K562 (cell line): ENCODE results near the gene PTTG1IP. TPM values are rescaled to one million over a fixed set of nuclear protein-coding genes. Genes with fewer than 3 reads are reported as not detected.
A peak's percentile ranks its signal among the peaks of the same experiment; 100 is the strongest.

Experiments used
- ARNT ChIP-seq, 2 experiments: fragments of 450-650 bp; IDR thresholded peaks; 2 replicates each; pipeline ENCODE4 v1.6.1; 2016; ENCODE audit warnings: mild to moderate bottlenecking in 1 of 2
- BDP1 ChIP-seq: IDR thresholded peaks from 3 replicates; pipeline ENCODE4 v1.6.1; 2011; ENCODE audit not compliant: insufficient read length, insufficient read depth
- DPF2 ChIP-seq: fragments of 450-650 bp; IDR thresholded peaks from 2 replicates; pipeline ENCODE4 v1.6.1; 2016
- FUS ChIP-seq: fragments of 200-400 bp; formaldehyde crosslinking; optimal IDR thresholded peaks from 2 replicates; pipeline ENCODE3; 2017; ENCODE audit warnings: low read depth, low read length
- HEY1 ChIP-seq: fragments of 250-450 bp; sonication (Bioruptor Pico); IDR thresholded peaks from 2 replicates; pipeline ENCODE4 v1.5.0; 2020; ENCODE audit warnings: mild to moderate bottlenecking, moderate library complexity, borderline replicate concordance
- HIVEP1 ChIP-seq: fragments of 250-450 bp; sonication (Bioruptor Pico); IDR thresholded peaks from 2 replicates; pipeline ENCODE4 v1.4.0; 2020; ENCODE audit warnings: mild to moderate bottlenecking
- HNRNPL ChIP-seq: fragments of 200-400 bp; formaldehyde crosslinking; IDR thresholded peaks from 2 replicates; pipeline ENCODE4 v1.6.1; 2017; ENCODE audit warnings: low read depth, mild to moderate bottlenecking, low read length
- JUND ChIP-seq, 2 experiments: IDR thresholded peaks; 2 replicates in 1 of 2; 3 replicates in 1 of 2; pipeline ENCODE4 v1.6.1; 2011; ENCODE audit warnings: borderline replicate concordance in 2 of 2, low read depth in 2 of 2, low read length in 2 of 2, improper control_type of control experiment in 1 of 2, missing biosample characterization in 1 of 2, missing genetic modification characterization in 1 of 2, missing genetic modification reagents in 1 of 2
- KAT2B ChIP-seq: IDR thresholded peaks from one replicate; pipeline ENCODE4 v1.6.1; 2012; ENCODE audit warnings: low read depth, mild to moderate bottlenecking, control low read depth, inconsistent platforms, low read length, moderate library complexity
- KDM2B ChIP-seq: fragments of 250-450 bp; sonication (Bioruptor Pico); IDR thresholded peaks from 2 replicates; pipeline ENCODE4 v1.8.0; 2021; ENCODE audit warnings: mild to moderate bottlenecking, moderate library complexity
- KDM4B ChIP-seq, 2 experiments: fragments of 450-650 bp in 1 of 2; sonication (generic) in 1 of 2; IDR thresholded peaks; 2 replicates each; pipeline ENCODE4 v1.6.1; 2016 to 2017; ENCODE audit warnings: borderline replicate concordance in 2 of 2, antibody characterized with exemption in 1 of 2, low read depth in 1 of 2, mild to moderate bottlenecking in 1 of 2
- KDM5B ChIP-seq: fragments of 200-600 bp; sonication (generic); IDR thresholded peaks from 2 replicates; pipeline ENCODE4 v1.6.1; 2012; ENCODE audit warnings: low read depth, mild to moderate bottlenecking, moderate library complexity, low read length, control low read depth, inconsistent platforms; ENCODE audit not compliant: insufficient replicate concordance
- MAFK ChIP-seq: IDR thresholded peaks from 2 replicates; pipeline ENCODE4 v1.6.1; 2011; ENCODE audit warnings: low read length, improper control_type of control experiment
- MYNN ChIP-seq, 2 experiments: sonication (generic); formaldehyde crosslinking in 1 of 2; IDR thresholded peaks; 2 replicates each; pipeline versions ENCODE4 v1.5.0 to v1.6.1; 2016 to 2020; ENCODE audit warnings: antibody characterized with exemption in 1 of 2, missing genetic modification reagents in 1 of 2
- NFXL1 ChIP-seq: fragments of 450-650 bp; formaldehyde crosslinking; IDR thresholded peaks from 2 replicates; pipeline ENCODE4 v1.4.0; 2021; ENCODE audit warnings: mild to moderate bottlenecking
- NUFIP1 ChIP-seq: fragments of 450-650 bp; IDR thresholded peaks from 2 replicates; pipeline ENCODE4 v1.6.1; 2018; ENCODE audit not compliant: partially characterized antibody
- SNIP1 ChIP-seq: fragments of 450-650 bp; IDR thresholded peaks from 2 replicates; pipeline ENCODE4 v1.7.1; 2017; ENCODE audit warnings: low read depth, mild to moderate bottlenecking
- SREBF2 ChIP-seq: sonication (generic); formaldehyde crosslinking; IDR thresholded peaks from 2 replicates; pipeline ENCODE4 v1.4.0; 2020; ENCODE audit warnings: mild to moderate bottlenecking, missing genetic modification reagents
- TBL1XR1 ChIP-seq, 2 experiments: IDR thresholded peaks; 2 replicates each; pipeline ENCODE4 v1.6.1; 2012; ENCODE audit warnings: improper control_type of control experiment in 2 of 2, low read length in 2 of 2, mild to moderate bottlenecking in 1 of 2
- YBX1 ChIP-seq: fragments of 450-650 bp; IDR thresholded peaks from 2 replicates; pipeline ENCODE4 v1.7.1; 2016; ENCODE audit warnings: mild to moderate bottlenecking
- ZBTB11 ChIP-seq, 3 experiments: fragments of 200-800 bp in 1 of 3; fragments of 250-450 bp in 1 of 3; fragments of 450-650 bp in 1 of 3; sonication (Bioruptor Pico) in 1 of 3; sonication (Bioruptor generic) in 1 of 3; formaldehyde crosslinking in 1 of 3; IDR thresholded peaks; 2 replicates each; pipeline versions ENCODE4 v1.6.1 to v1.8.0; 2016 to 2022; ENCODE audit warnings: mild to moderate bottlenecking in 2 of 3, missing genetic modification characterization in 2 of 3, missing compliant biosample characterization in 1 of 3, moderate library complexity in 1 of 3
- ZNF444 ChIP-seq: fragments of 250-450 bp; sonication (Bioruptor Pico); IDR thresholded peaks from 2 replicates; pipeline ENCODE4 v1.4.0; 2020; ENCODE audit warnings: mild to moderate bottlenecking, moderate library complexity
- ZNF584 ChIP-seq: fragments of 200-800 bp; sonication (Bioruptor generic); IDR thresholded peaks from 2 replicates; pipeline ENCODE4 v1.6.1; 2016; ENCODE audit warnings: low read depth, mild to moderate bottlenecking, missing genetic modification characterization, missing compliant biosample characterization
- polyA plus RNA-seq, 8 experiments: library from polyadenylated mRNA; depleted of rRNA in 4 of 8; stranded (reverse) in 5 of 8; unstranded in 3 of 8; fragments of >200 nt; fragmentation: Nextera tagmentation in 2 of 8; fragmentation: Illumina TruSeq in 1 of 8; extraction: Ambion mirVana in 2 of 8; extraction: Trizol in 1 of 8; gene quantifications; 2 replicates each; pipeline versions ENCODE4 v1.2.1 to v1.2.3, GENCODE V29; 2011 to 2014; ENCODE audit warnings: inconsistent platforms in 1 of 8, missing spikeins in 1 of 8
- total RNA-seq, 7 experiments: library from RNA; depleted of rRNA in 6 of 7; stranded (reverse); fragments of >200 nt in 6 of 7; fragmentation: Illumina TruSeq in 2 of 7; extraction: Trizol in 2 of 7; gene quantifications; 2 replicates each; pipeline versions ENCODE4 v1.2.1 to v1.2.3, GENCODE V29; 2011 to 2021; ENCODE audit warnings: low replicate concordance in 1 of 7
- TF ChIP-seq, protein P1 (sequence below): fragments of 250-450 bp; sonication (Bioruptor Pico); IDR thresholded peaks from 2 replicates; pipeline ENCODE4 v1.4.0; 2020; ENCODE audit warnings: borderline replicate concordance

PTTG1IP gene
- total and polyA plus RNA-seq, 9 of the 15 experiments (the other 6 are each of a cell fraction or from before 2014, with no cell fraction given) = 5.0 to 99.3 (median 82.4) TPM

- TF ChIP-seq SREBF2 (CRISPR knock-in tag) (no peak), SNIP1 (no peak), DPF2 (peak; percentile 49; the same call in 1 of the 2 replicates), ARNT (IDR thresholded peaks at IDR 0.05) (no peak), HNRNPL (no peak), BDP1 (no peak), KDM4B (IDR thresholded peaks at IDR 0.05; ENCODE audit: borderline replicate concordance in 2 of 2, low read depth in 1 of 2) (peak in 1 of 2 experiments; percentile 70; a peak in 1 of 4 replicates), NFXL1 (CRISPR knock-in tag) (no peak), FUS (no peak), ZBTB11 (CRISPR knock-in tag; IDR thresholded peaks at IDR 0.05) (peak in 2 of 3 experiments; percentile 18 to 68; a peak in 1 of 6 replicates), MYNN (IDR thresholded peaks at IDR 0.05) (0 out of 2 replicates have a peak, but pooled peaks have one; percentile 32), MYNN (CRISPR knock-in tag; IDR thresholded peaks at IDR 0.05) (no peak), KAT2B (no peak), ZNF444 (CRISPR knock-in tag) (no peak), MAFK (no peak), YBX1 (no peak), NUFIP1 (no peak), TBL1XR1 (IDR thresholded peaks at IDR 0.05; ENCODE audit: low read length in 2 of 2) (peak in 1 of 2 experiments; percentile 16; a peak in 1 of 4 replicates), ZNF584 (CRISPR knock-in tag) (no peak), KDM2B (no peak), HIVEP1 (CRISPR knock-in tag) (no peak), KDM5B (no peak), HEY1 (CRISPR knock-in tag) (no peak), JUND (IDR thresholded peaks at IDR 0.05; ENCODE audit: borderline replicate concordance, low read depth, low read length) (0 out of 2 replicates have a peak, but pooled peaks have one; percentile 6), JUND (tag; IDR thresholded peaks at IDR 0.05; ENCODE audit: borderline replicate concordance, low read depth, low read length) (no peak; the same call in 2 of the 3 replicates)
- TF ChIP-seq, protein P1, sequence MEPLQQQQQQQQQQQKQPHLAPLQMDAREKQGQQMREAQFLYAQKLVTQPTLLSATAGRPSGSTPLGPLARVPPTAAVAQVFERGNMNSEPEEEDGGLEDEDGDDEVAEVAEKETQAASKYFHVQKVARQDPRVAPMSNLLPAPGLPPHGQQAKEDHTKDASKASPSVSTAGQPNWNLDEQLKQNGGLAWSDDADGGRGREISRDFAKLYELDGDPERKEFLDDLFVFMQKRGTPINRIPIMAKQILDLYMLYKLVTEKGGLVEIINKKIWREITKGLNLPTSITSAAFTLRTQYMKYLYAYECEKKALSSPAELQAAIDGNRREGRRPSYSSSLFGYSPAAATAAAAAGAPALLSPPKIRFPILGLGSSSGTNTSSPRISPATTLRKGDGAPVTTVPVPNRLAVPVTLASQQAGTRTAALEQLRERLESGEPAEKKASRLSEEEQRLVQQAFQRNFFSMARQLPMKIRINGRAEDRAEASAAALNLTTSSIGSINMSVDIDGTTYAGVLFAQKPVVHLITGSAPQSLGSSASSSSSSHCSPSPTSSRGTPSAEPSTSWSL (CRISPR knock-in tag) = no peak
These were observed 38.4 kb downstream of the PTTG1IP start (continued) for GRCh38 chr21:44834951-44835646.
